Astrocyte of the spinal cord (primary cell): ENCODE results near the gene ARSB.

Source experiments
- DNase-seq: peaks from one replicate; pipeline ENCODE4 v3.0.0; 2011; ENCODE audit warnings: low read depth, low spot score
- H3K4me3 ChIP-seq: 2 replicates; pipeline ENCODE4 v1.5.1; 2011; ENCODE audit warnings: low read depth, mild to moderate bottlenecking, low read length, moderate library complexity
- in situ Hi-C: cut with HindIII; loops from 2 replicates; pipeline ENCODE4 v1.10.0; 2017; ENCODE audit warnings: low sequenced_read_pairs
- TF ChIP-seq, protein P1 (sequence below): IDR thresholded peaks from 2 replicates; pipeline ENCODE4 v1.5.1; 2012; ENCODE audit warnings: low read depth, mild to moderate bottlenecking, low read length, inconsistent platforms

ARSB gene

DNA sequence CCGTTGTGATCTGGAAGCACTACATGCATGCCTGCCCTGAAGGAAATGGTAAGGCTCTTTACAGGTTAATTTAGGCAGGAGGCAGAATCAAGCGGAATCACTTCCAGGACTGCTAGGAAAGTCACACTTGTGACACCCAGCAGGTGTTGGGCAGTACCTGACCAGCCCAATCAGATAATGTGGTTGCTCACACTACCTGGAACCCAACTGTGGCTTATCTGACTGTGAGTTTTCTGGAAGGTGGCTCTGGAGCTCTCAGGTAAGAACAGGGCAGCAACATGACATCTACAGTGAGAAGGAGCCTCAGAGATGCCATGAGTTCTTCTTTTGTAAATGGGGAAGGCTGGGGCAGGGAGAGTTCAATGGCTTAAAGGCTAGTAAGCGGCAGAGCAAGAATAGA lies 146.4 kb downstream of the ARSB start:
- H3K4me3 ChIP-seq: no peak overlapping the region
- in situ Hi-C loops: no loop called here
- TF ChIP-seq, protein P1, sequence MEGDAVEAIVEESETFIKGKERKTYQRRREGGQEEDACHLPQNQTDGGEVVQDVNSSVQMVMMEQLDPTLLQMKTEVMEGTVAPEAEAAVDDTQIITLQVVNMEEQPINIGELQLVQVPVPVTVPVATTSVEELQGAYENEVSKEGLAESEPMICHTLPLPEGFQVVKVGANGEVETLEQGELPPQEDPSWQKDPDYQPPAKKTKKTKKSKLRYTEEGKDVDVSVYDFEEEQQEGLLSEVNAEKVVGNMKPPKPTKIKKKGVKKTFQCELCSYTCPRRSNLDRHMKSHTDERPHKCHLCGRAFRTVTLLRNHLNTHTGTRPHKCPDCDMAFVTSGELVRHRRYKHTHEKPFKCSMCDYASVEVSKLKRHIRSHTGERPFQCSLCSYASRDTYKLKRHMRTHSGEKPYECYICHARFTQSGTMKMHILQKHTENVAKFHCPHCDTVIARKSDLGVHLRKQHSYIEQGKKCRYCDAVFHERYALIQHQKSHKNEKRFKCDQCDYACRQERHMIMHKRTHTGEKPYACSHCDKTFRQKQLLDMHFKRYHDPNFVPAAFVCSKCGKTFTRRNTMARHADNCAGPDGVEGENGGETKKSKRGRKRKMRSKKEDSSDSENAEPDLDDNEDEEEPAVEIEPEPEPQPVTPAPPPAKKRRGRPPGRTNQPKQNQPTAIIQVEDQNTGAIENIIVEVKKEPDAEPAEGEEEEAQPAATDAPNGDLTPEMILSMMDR: no peak
- DNase-seq: no peak

DNA sequence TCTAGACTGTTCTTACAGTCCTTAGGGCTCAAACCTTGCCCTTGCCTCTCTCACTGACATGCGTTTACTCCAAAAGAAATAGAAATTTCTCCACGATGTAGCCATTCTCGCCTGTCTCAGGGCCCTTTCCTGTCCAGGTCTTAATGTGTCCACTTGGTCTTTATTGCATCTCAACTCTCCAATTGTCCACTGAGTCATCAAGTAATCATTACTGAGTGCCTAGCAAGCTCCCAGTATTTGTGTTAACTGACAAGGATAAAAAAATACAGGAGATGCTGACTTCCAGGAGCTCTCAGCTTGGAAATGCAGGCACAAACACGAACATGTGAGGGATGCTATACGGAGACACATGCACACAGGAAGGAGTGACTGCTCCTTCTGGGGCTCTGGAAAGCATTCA lies 147.3 kb downstream of the ARSB start:
- TF ChIP-seq, protein P1: no peak
- no peak overlapping the region for H3K4me3 ChIP-seq
- DNase-seq: no peak
- in situ Hi-C loops: no loop called here

DNA sequence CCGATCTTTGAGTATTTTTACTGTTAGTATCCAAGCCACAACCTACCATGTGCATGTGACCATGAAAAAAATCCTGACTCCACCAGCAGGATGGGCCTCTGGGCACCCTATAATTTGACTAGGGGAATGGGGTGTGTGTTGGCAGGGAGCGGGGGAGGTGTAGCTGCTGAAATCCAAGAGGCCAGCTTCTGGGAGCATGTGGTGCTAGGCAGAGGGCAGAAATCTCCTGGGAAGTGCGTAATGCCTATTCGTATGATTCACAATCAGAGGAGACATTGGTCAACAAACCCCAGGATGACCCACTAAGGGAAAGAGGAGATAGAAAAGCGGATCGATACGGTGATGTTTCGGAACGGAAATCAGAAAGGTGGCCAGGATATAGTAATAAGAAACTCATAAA lies 149.9 kb downstream of the ARSB start:
- no peak for DNase-seq
- in situ Hi-C loops: no loop called here
- H3K4me3 ChIP-seq: no peak overlapping the region
- TF ChIP-seq, protein P1: no peak

DNA sequence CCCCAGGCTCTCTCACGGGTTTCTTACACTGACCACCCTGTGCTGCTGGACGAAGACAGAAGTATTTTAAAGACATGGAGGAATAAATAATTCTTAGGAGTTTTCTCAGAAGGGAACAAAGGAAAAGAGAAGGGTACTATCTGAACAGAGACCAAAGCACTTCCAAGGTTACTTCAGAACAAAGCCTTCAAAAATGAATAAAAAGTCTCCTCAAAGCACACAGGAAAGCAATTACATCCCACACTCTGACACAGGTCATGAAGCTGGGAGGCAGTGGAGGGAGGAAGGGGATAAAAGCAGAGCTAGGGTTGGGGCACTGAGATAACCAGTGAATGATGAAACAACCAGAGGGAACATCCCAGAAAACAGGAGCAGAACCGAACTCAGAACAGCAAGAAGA lies 151.8 kb downstream of the ARSB start:
- TF ChIP-seq, protein P1: no peak
- no peak overlapping the region for H3K4me3 ChIP-seq
- in situ Hi-C loops: no loop called here
- DNase-seq: no peak

DNA sequence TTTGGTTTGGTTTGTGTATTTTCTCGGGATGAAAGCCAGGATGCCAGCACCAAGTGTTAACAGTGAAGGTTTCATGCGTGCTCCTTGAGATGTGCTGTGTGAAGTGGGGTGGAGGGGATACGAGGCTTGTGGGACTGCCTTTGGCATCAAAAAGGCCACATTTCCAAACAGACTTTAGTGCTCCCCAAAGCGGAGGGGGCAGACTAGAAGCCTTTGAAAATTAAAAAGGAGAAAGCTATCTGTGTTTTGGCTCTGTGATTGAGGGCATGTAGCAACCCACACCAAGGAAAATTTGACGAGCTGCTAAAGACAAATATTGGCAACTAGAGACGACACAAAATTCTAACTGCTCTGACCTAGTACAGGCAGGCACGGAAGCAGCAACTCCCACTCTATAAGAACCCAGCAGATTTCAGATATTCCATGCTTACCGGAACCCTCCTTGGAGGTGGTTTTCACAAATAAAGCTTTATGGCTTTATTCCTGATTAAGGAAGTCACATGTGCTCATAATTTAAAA lies 154.5 kb downstream of the ARSB start:
- DNase-seq: no peak
- TF ChIP-seq, protein P1: no peak
- no peak overlapping the region for H3K4me3 ChIP-seq
- in situ Hi-C loops: no loop called here

DNA sequence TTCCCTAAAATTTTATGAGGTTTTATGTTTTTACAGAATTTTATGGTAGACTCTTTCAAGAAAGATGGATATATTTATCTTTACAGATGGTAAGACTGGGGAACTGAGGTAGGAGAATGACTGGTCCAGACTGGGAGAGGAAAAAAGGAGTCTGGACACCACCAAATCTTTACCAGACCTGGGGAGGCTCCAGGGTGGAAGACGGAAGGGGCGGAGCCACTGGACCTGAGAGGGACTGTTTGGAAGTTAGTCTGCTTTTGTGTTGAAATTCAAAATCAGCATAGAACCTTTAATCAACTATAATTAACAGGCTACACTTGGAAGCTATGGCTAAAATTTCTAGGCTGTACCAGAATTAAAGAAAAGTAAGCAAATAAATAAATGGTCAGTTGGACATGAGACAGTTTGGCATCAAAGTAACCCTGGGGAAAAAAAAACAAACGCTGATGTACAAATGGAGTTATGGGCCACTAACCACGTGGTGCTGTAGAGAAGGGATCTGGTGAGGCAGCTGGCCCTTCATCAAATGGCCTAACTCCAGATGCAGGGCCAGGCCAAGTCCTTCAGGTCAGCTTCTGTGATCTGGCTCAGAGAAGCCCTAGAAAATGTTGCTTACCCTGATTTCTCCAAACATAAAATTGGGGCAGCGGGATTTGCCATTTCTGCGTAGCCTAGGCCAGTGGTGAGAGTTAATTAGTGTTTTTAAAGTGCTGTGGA lies 155.1 kb downstream of the ARSB start:
- DNase-seq: no peak
- in situ Hi-C loops: no loop called here
- TF ChIP-seq, protein P1: no peak
- no peak overlapping the region for H3K4me3 ChIP-seq

DNA sequence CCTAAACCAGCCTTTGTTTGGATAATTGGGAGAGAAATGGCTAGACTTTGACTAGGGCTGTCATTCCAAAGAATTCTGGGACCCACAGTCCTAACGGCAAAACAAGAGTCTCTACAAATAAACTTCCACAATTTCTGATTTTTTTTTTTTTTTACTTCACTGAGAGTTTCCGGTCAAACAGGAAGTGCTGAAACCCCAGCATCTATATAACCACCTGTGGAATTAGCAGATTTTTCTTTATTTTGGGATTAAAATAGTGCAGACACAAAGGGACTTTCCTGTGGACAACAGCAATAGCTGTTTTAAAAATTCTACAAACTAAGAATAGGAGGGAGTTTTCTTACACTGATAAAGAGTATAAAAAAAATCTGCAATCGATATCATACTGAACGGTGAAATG lies 157.4 kb downstream of the ARSB start:
- no peak overlapping the region for H3K4me3 ChIP-seq
- TF ChIP-seq, protein P1: no peak
- DNase-seq: no peak
- in situ Hi-C loops: no loop called here
